KMS-11 (cell line): Measurements from ENCODE around the gene BAG1.
A peak's percentile ranks its signal among the peaks of the same experiment; 100 is the strongest.

Experiments
- H2AFZ ChIP-seq: fragments of 200-600 bp; sonication (generic); 2 replicates; pipeline ENCODE4 v1.6.1; 2016; ENCODE audit warnings: antibody characterized with exemption, mixed run types, low read depth
- H3K27ac ChIP-seq: fragments of 200-600 bp; sonication (generic); 2 replicates; pipeline ENCODE4 v1.6.1; 2016; ENCODE audit warnings: mild to moderate bottlenecking, mixed run types
- H3K27me3 ChIP-seq: fragments of 200-600 bp; sonication (generic); 2 replicates; pipeline ENCODE4 v1.6.1; 2017; ENCODE audit warnings: mild to moderate bottlenecking, low read depth, mixed run types, moderate library complexity; ENCODE audit not compliant: insufficient read depth
- H3K36me3 ChIP-seq: fragments of 200-600 bp; sonication (generic); 2 replicates; pipeline ENCODE4 v1.6.1; 2017; ENCODE audit warnings: mild to moderate bottlenecking, mixed run types; ENCODE audit not compliant: insufficient read depth
- H3K4me1 ChIP-seq: fragments of 200-600 bp; sonication (generic); 2 replicates; pipeline ENCODE4 v1.6.1; 2016; ENCODE audit warnings: mild to moderate bottlenecking, low read depth, mixed run types; ENCODE audit not compliant: poor library complexity, severe bottlenecking
- H3K4me2 ChIP-seq: fragments of 200-600 bp; sonication (generic); 2 replicates; pipeline ENCODE4 v1.7.0; 2016; ENCODE audit warnings: mild to moderate bottlenecking, mixed run types
- H3K4me3 ChIP-seq: fragments of 200-600 bp; sonication (generic); IDR thresholded peaks from 2 replicates; pipeline ENCODE4 v1.6.1; 2017; ENCODE audit warnings: low read depth, low read length, mixed read lengths; ENCODE audit not compliant: insufficient read depth
- H3K79me2 ChIP-seq: fragments of 200-600 bp; sonication (generic); 2 replicates; pipeline ENCODE4 v1.6.1; 2016; ENCODE audit warnings: low read depth, mixed run types; ENCODE audit not compliant: insufficient read depth
- H3K9ac ChIP-seq: fragments of 200-600 bp; sonication (generic); 2 replicates; pipeline ENCODE4 v1.6.1; 2016; ENCODE audit warnings: mild to moderate bottlenecking, mixed run types
- H4K20me1 ChIP-seq: fragments of 200-600 bp; sonication (generic); 2 replicates; pipeline ENCODE4 v1.6.1; 2016; ENCODE audit warnings: mild to moderate bottlenecking, mixed run types; ENCODE audit not compliant: insufficient read depth
- TF ChIP-seq, protein P1 (sequence below): fragments of 200-600 bp; sonication (generic); conservative IDR thresholded peaks from 2 replicates; pipeline ENCODE4 v1.6.1; 2017; ENCODE audit warnings: low read depth, mild to moderate bottlenecking, antibody characterized with exemption, low read length, moderate library complexity, mixed read lengths

BAG1 gene

DNA sequence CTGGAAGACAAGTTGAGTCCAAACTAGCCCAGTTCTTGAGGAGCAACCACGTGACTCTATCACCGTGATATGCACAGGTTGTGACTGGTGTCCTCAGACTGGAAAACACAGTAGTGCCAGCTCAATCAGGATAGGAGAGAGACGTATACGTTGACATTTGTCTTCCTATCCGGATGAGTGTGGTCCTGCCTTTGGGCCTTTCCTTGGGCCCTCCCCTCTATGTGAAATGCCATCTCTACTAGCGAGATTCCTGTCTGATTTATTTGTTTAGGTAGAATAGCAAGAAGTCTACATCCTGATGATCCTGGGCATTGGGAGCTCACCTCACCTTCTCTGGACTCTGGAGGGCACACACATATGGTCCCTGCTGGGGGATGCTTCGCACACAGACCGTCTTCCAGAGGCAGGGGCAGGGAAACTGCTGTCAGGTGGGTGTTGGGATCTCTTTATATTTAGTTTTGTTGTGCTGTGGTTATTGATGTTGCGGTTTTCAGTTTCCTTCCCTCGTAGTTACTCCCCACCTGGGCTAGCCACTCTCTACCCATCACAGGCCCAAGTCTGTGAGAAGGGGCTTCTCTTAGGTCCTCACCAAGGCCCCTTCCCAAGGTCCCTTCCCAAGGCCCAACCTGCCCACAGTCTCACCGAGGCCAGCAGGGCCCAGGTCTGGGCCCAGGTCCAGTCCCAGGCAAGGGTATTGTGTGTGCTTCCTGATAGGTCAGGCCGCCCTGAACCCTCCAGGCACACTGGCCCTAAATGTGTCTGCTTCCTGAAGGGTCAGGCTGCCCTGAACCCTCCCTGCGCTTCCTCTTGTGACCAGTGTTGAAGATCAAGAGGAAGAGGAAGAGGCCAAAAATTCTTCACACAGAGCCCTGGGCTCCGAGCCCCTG lies 43.6 kb downstream of the BAG1 start:
- Histone ChIP-seq H3K4me3 (no peak overlapping the region), H3K9ac (no peak overlapping the region; the same call in 1 of the 2 replicates), H3K79me2 (no peaks in the 10 kb centered on the region), H3K4me1 (peaks cover 47% of the 10 kb centered on the region), H4K20me1 (no peaks in the 10 kb centered on the region), H3K27me3 (no peaks in the 10 kb centered on the region), H3K36me3 (no peaks in the 10 kb centered on the region), H3K27ac (peak overlapping the region; percentile 6; the same call in 1 of the 2 replicates), H2AFZ (peak overlapping the region; percentile 37), H3K4me2 (peak overlapping the region; percentile 87)
- TF ChIP-seq, protein P1, sequence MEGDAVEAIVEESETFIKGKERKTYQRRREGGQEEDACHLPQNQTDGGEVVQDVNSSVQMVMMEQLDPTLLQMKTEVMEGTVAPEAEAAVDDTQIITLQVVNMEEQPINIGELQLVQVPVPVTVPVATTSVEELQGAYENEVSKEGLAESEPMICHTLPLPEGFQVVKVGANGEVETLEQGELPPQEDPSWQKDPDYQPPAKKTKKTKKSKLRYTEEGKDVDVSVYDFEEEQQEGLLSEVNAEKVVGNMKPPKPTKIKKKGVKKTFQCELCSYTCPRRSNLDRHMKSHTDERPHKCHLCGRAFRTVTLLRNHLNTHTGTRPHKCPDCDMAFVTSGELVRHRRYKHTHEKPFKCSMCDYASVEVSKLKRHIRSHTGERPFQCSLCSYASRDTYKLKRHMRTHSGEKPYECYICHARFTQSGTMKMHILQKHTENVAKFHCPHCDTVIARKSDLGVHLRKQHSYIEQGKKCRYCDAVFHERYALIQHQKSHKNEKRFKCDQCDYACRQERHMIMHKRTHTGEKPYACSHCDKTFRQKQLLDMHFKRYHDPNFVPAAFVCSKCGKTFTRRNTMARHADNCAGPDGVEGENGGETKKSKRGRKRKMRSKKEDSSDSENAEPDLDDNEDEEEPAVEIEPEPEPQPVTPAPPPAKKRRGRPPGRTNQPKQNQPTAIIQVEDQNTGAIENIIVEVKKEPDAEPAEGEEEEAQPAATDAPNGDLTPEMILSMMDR: no peak

GRCh38 chr9:33211695-33212393 lies 52.7 kb downstream of the BAG1 start:
- no peak overlapping the region for H3K27ac ChIP-seq
- no peaks in the 10 kb centered on the region for H3K79me2 ChIP-seq
- H3K4me3 ChIP-seq: no peak overlapping the region
- no peaks in the 10 kb centered on the region for H3K36me3 ChIP-seq
- H4K20me1 ChIP-seq: no peaks in the 10 kb centered on the region
- H3K9ac ChIP-seq: no peak overlapping the region
- TF ChIP-seq, protein P1: no peak
- H2AFZ ChIP-seq: no peak overlapping the region
- H3K4me1 ChIP-seq: no peaks in the 10 kb centered on the region
- H3K27me3 ChIP-seq: no peaks in the 10 kb centered on the region
- H3K4me2 ChIP-seq: no peak overlapping the region

GRCh38 chr9:33210006-33210715 lies 54.3 kb downstream of the BAG1 start:
- Histone ChIP-seq H4K20me1 (no peaks in the 10 kb centered on the region), H2AFZ (no peak overlapping the region), H3K27ac (no peak overlapping the region), H3K9ac (no peak overlapping the region), H3K4me1 (no peaks in the 10 kb centered on the region), H3K79me2 (no peaks in the 10 kb centered on the region), H3K36me3 (no peaks in the 10 kb centered on the region), H3K4me2 (no peak overlapping the region), H3K4me3 (no peak overlapping the region), H3K27me3 (no peaks in the 10 kb centered on the region)
- TF ChIP-seq, protein P1: no peak

- H2AFZ ChIP-seq: no peak overlapping the region
- no peak overlapping the region for H3K9ac ChIP-seq
- no peaks in the 10 kb centered on the region for H3K27me3 ChIP-seq
- no peaks in the 10 kb centered on the region for H3K4me1 ChIP-seq
- TF ChIP-seq, protein P1: no peak
- H3K4me2 ChIP-seq: no peak overlapping the region
- no peaks in the 10 kb centered on the region for H4K20me1 ChIP-seq
- no peak overlapping the region for H3K4me3 ChIP-seq
- no peaks in the 10 kb centered on the region for H3K36me3 ChIP-seq
- no peak overlapping the region for H3K27ac ChIP-seq
- H3K79me2 ChIP-seq: no peaks in the 10 kb centered on the region
Measured at GRCh38 chr9:33209394-33209793, 55.1 kb downstream of the BAG1 start.
